DMS114 treated with DMSO at 0.1 percent for 48 hours (cell line): Measurements from ENCODE around the gene OR51E2.

Experiments
- DNase-seq: peaks from one replicate; lab custom pipeline; 2025; ENCODE audit not compliant: unreplicated experiment; lab: John Stamatoyannopoulos, UW

The OR51E2 gene

DNA sequence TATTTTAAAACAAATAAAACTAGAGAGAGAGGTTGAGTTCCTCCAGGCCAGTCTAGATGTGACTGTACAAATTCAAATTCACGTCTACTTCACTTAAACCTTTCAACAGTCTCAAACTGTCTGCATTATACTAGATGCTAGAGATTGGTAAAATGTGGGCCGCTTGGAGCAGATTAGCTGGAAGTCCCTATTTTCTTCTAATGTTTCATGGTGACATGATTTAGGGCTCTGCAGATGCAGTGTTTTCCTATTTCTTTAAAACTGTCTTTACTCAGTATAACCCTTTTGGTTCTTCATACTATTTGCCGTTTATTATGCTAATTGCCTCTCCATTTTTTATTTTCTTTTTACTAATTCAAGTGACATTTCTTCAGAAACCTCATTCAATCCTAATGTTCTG, 33.5 kb downstream of the OR51E2 start:
- DNase-seq: no peak

GRCh38 chr11:4662876-4663275, 34.8 kb downstream of the OR51E2 start:
- DNase-seq: no peak

- no peak for DNase-seq
Measured at GRCh38 chr11:4658629-4659445, 38.8 kb downstream of the OR51E2 start.

- DNase-seq: no peak
Measured at GRCh38 chr11:4654635-4655369, 42.9 kb downstream of the OR51E2 start.

GRCh38 chr11:4647766-4648165, 49.9 kb downstream of the OR51E2 start:
- no peak for DNase-seq

GRCh38 chr11:4645974-4646373, 51.7 kb downstream of the OR51E2 start:
- DNase-seq: no peak

- DNase-seq: no peak
Measured at GRCh38 chr11:4644233-4644632, 53.4 kb downstream of the OR51E2 start.

- no peak for DNase-seq
Measured at GRCh38 chr11:4643682-4644081, 54.0 kb downstream of the OR51E2 start, which contains the start of gene OR51E1. OR51E1 (plus strand) TSS chr11:4643982; CDS start chr11:4652527, 8,545 bp downstream.

DNA sequence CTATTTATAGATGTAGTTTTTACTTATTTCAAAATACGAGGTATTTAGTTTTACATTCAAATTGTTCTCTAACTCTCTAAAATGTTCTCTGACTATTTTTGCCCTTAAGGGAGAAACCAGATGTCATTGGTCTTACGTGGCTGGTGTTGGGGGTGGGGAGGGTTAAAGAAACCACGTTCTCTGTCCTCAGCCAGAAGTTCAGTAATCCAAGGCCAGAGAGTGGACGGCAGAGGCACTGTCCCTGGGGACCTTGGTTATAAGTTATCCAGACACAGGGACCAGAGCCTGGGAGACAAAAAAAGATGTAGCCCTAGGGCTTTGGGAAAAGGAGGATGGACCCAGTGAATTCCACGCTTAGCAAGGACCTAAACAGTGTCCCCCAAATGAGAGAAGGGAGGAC, 54.6 kb downstream of the OR51E2 start:
- DNase-seq: no peak

DNA sequence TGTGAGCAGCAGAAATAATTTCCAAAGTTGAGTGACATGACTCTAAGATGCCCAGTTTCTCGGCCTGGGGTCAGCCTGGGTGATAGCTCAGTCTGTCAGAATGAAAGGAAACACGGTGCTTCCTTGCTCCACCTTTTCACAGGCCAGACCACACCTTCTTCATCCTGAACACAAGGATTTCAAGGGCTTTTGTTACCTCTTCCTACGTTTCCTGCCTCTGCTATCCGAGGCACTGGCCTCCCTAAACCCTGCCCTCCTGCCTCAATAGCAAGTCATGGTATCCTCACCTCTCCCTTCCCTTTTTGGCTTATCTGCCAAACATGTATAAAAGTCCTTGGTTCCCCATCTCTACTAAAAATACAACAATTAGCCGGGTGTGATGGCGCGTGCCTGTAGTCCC, 55.6 kb downstream of the OR51E2 start:
- DNase-seq: no peak

GRCh38 chr11:4641501-4641900, 56.2 kb downstream of the OR51E2 start:
- DNase-seq: no peak

- DNase-seq: no peak
Measured at GRCh38 chr11:4639931-4640330, 57.7 kb downstream of the OR51E2 start.

DNA sequence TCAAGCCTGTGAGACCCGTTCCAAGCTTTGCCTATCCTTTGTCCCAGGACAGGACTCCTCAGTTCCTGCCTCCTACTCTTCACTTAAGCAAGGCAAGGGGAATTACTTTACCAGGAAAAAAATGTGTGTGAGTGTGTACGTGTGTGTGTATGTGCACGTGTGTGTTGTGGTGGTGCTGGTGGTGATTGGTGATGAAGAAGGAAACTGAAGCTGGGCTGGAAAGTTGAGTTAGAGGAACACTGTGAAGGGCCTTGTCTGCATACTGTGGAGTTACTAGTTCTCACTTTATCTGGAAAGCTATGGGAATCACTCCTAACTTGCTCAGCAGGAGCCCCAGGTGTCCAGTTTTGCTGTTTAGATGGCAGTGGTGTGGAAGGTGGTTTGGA, 60.0 kb downstream of the OR51E2 start:
- no peak for DNase-seq

- peak; percentile 9 for DNase-seq
Measured at GRCh38 chr11:4636962-4637661, 60.5 kb downstream of the OR51E2 start, which contains the start of gene OR51D1. OR51D1 (plus strand) TSS chr11:4637477; CDS start chr11:4639791, 2,314 bp downstream.

DNA sequence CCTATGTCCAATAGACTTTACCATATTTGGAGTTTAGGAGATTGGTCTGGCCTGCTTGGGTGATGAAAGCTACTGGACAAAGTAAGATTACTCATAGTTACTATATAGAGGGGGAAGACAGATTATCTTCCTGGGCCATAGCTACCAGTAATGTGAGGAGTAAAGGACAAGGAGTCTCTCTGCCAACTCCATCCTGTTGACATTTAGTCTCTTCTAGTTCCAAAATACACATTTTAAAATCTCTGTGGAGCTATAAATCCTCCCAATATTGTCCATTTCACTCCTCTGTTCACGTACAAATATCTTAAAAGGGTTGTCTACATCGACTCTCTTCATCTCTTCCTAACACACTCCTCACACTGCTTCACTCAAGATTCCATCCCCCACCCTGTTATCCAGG, 61.5 kb downstream of the OR51E2 start:
- no peak for DNase-seq
